Type B pancreatic cell (in vitro differentiated cells): ENCODE data around the gene CLDN7. TPM values are rescaled to one million over a fixed set of nuclear protein-coding genes. Genes with fewer than 3 reads are reported as not detected.

Experiments
- DNase-seq: peaks from one replicate; pipeline ENCODE4 v3.0.0; 2021; ENCODE audit warnings: mixed read lengths; ENCODE audit not compliant: unreplicated experiment; ENCODE audit errors: extremely low spot score
- H3K27ac Mint-ChIP-seq: 2 replicates; pipeline ENCODE4 v1.8.0; 2021; ENCODE audit warnings: mild to moderate bottlenecking, mixed read lengths
- H3K27me3 Mint-ChIP-seq: 2 replicates; pipeline ENCODE4 v1.8.0; 2021; ENCODE audit warnings: mixed read lengths
- H3K36me3 Mint-ChIP-seq: 2 replicates; pipeline ENCODE4 v1.8.0; 2021; ENCODE audit warnings: mixed read lengths
- H3K4me1 Mint-ChIP-seq: one replicate; pipeline ENCODE4 v1.8.0; 2021; ENCODE audit warnings: mixed read lengths; ENCODE audit not compliant: unreplicated experiment
- H3K4me3 Mint-ChIP-seq: 2 replicates; pipeline ENCODE4 v1.8.0; 2021; ENCODE audit warnings: mild to moderate bottlenecking, mixed read lengths
- H3K9me3 Mint-ChIP-seq: 2 replicates; pipeline ENCODE4 v1.8.0; 2021; ENCODE audit warnings: mixed read lengths
- CTCF ChIP-seq: fragments of 200-600 bp; sonication (generic); conservative IDR thresholded peaks from 2 replicates; pipeline ENCODE4 v1.5.0; 2021; ENCODE audit warnings: antibody characterized with exemption, mild to moderate bottlenecking
- long read RNA-seq: library from polyadenylated mRNA; unstranded; transcript quantifications from one replicate; pipeline ENCODE4 v2.0.0, GENCODE V29; 2020
- total RNA-seq: library from RNA; stranded (reverse); gene quantifications from 2 replicates; pipeline ENCODE4 v1.2.1, GENCODE V29; 2021; ENCODE audit warnings: low replicate concordance

The CLDN7 gene
- 118 and 284 TPM in 2 replicates for total RNA-seq
- long read RNA-seq, transcript CLDN7-202 (5 exons, 1,228 nt) = minor isoform, 67 of 439 reads
- long read RNA-seq, transcript CLDN7-201 (4 exons, 1,542 nt) = major isoform, 343 of 439 reads
- long read RNA-seq, partial matches to known transcripts = 6 of 439 reads
- long read RNA-seq, other reads (novel, unspliced or antisense) = 18 of 439 reads

GRCh38 chr17:7262192-7262934 lies at the start of gene CLDN7:
TSS of gene CLDN7 (minus strand) at chr17:7262478. CDS start at chr17:7262043, 435 bp downstream.
- no peaks in the 10 kb centered on the region for H3K9me3 Mint-ChIP-seq
- H3K4me3 Mint-ChIP-seq = peak within 1 kb of the TSS; percentile 98
- H3K4me1 Mint-ChIP-seq = peaks cover 6% of the 10 kb centered on the region
- H3K27ac Mint-ChIP-seq = peak within 1 kb of the TSS; percentile 100
- H3K27me3 Mint-ChIP-seq = peaks cover 57% of the 10 kb centered on the region
- H3K36me3 Mint-ChIP-seq = peaks cover 5% of the 10 kb centered on the region
- no peak for TF ChIP-seq CTCF
- no peak for DNase-seq

- no peak for DNase-seq
- Mint-ChIP-seq H3K27ac (no peak overlapping the region), H3K36me3 (peaks cover 30% of the 10 kb centered on the region), H3K27me3 (no peaks in the 10 kb centered on the region), H3K9me3 (no peaks in the 10 kb centered on the region), H3K4me3 (peak overlapping the region; percentile 98), H3K4me1 (peaks cover 43% of the 10 kb centered on the region)
- TF ChIP-seq CTCF = no peak
Observed at GRCh38 chr17:7311110-7311705, 48.9 kb upstream of the CLDN7 start.

GRCh38 chr17:7309628-7310027 lies 47.4 kb upstream of the CLDN7 start:
- TF ChIP-seq CTCF = no peak

GRCh38 chr17:7308625-7309433 lies 46.6 kb upstream of the CLDN7 start:
- no peaks in the 10 kb centered on the region for H3K9me3 Mint-ChIP-seq
- peak overlapping the region; percentile 98 for H3K4me3 Mint-ChIP-seq
- H3K36me3 Mint-ChIP-seq = peaks cover 29% of the 10 kb centered on the region
- no peaks in the 10 kb centered on the region for H3K27me3 Mint-ChIP-seq
- peaks cover 35% of the 10 kb centered on the region for H3K4me1 Mint-ChIP-seq
- TF ChIP-seq CTCF = no peak
- DNase-seq = no peak
- peak overlapping the region; percentile 99 for H3K27ac Mint-ChIP-seq

More at GRCh38 chr17:7309628-7310027, 47.4 kb upstream of the CLDN7 start:
- Mint-ChIP-seq H3K27ac (peak overlapping the region; percentile 99), H3K4me3 (peak overlapping the region; percentile 98), H3K4me1 (peaks cover 43% of the 10 kb centered on the region), H3K9me3 (no peaks in the 10 kb centered on the region), H3K27me3 (no peaks in the 10 kb centered on the region), H3K36me3 (peaks cover 29% of the 10 kb centered on the region)
- DNase-seq = no peak
